Tibial artery (tissue), 4 donors: ENCODE measurements around the gene FRMD4A.
"Not testable (repeated sequence)": the region's sequence is repeated elsewhere in the genome, so short reads cannot be mapped to it uniquely, and the experiment has no call there.

ENCODE experiments used
- DNase-seq, 2 donors: peaks; one replicate each; pipeline ENCODE4 v3.0.0-alpha.2; 2019
- H3K27ac ChIP-seq, 2 donors: fragments of 200-600 bp; sonication (generic) in 1 of 2; 1 replicate in 1 of 2; 2 replicates in 1 of 2; pipeline ENCODE4 v1.5.1; 2018 to 2019; ENCODE audit warnings: mild to moderate bottlenecking in 1 of 2
- H3K27me3 ChIP-seq, 2 donors: fragments of 200-600 bp; sonication (generic) in 1 of 2; one replicate each; pipeline versions ENCODE4 v1.5.1 to v1.6.0; 2016 to 2019
- H3K36me3 ChIP-seq, 3 donors: fragments of 200-600 bp; sonication (generic) in 2 of 3; one replicate each; pipeline ENCODE4 v1.5.1; 2016 to 2019; ENCODE audit warnings: mild to moderate bottlenecking in 2 of 3
- H3K4me1 ChIP-seq, 4 donors: fragments of 200-600 bp; sonication (generic) in 2 of 4; 1 replicate in 3 of 4; 2 replicates in 1 of 4; pipeline ENCODE4 v1.5.1; 2016 to 2019
- H3K4me3 ChIP-seq, 2 donors: fragments of 200-600 bp; sonication (generic) in 1 of 2; 1 replicate in 1 of 2; 2 replicates in 1 of 2; pipeline ENCODE4 v1.5.1; 2018 to 2019; ENCODE audit warnings: mild to moderate bottlenecking in 2 of 2
- H3K9me3 ChIP-seq, 3 donors: fragments of 200-600 bp; sonication (generic) in 1 of 3; one replicate each; pipeline ENCODE4 v1.5.1; 2016 to 2019
- intact Hi-C: fragments of 100-400 bp; cut with DNase I; formaldehyde crosslinking; loops from one replicate; pipeline ENCODE4 v1.15.0; 2023; ENCODE audit warnings: low total_unique reads
- TF ChIP-seq, protein P1 (sequence below), 2 experiments: fragments of 200-600 bp in 1 of 2; fragments of 450-650 bp in 1 of 2; IDR thresholded peaks; one replicate each; pipeline ENCODE4 v1.5.1; 2017 to 2019; ENCODE audit warnings: antibody characterized with exemption in 2 of 2, mild to moderate bottlenecking in 1 of 2, moderate library complexity in 1 of 2

The FRMD4A gene

DNA sequence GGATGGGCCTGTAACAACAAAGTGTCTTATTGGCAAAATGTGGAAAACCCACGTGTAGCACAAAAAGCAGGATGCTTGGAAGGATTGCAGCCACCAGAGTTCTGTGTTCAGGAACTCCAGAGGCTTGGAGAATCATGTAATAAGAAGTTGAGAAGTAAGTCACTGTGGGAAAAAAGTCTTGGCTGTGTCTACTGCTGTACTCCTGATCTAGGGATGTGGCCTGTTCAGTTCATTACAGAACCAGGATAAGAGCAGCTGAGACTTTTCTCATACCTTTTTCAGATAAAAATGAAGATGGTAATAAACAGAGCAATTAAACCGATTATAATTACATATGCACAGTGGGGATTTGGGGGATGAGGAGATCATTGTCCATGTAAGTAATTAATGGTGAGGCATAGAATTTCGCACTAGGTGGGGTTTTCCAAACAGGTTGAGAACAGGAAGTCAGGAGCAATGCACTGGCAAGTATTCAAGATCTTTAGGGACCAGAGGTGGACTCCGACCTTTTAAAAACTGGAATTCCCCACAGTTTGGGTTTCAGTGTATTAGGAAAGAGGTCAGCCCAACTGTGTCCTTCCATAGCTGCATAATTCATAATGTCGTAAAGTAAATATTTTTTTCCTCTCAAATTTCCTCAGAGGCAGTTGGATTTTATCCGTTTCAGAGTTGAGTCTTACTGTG lies 281.7 kb downstream of the FRMD4A start:
- TF ChIP-seq, protein P1, sequence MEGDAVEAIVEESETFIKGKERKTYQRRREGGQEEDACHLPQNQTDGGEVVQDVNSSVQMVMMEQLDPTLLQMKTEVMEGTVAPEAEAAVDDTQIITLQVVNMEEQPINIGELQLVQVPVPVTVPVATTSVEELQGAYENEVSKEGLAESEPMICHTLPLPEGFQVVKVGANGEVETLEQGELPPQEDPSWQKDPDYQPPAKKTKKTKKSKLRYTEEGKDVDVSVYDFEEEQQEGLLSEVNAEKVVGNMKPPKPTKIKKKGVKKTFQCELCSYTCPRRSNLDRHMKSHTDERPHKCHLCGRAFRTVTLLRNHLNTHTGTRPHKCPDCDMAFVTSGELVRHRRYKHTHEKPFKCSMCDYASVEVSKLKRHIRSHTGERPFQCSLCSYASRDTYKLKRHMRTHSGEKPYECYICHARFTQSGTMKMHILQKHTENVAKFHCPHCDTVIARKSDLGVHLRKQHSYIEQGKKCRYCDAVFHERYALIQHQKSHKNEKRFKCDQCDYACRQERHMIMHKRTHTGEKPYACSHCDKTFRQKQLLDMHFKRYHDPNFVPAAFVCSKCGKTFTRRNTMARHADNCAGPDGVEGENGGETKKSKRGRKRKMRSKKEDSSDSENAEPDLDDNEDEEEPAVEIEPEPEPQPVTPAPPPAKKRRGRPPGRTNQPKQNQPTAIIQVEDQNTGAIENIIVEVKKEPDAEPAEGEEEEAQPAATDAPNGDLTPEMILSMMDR (IDR thresholded peaks at IDR 0.05): no peak
- Histone ChIP-seq H3K27ac (no peak overlapping the region), H3K9me3 (no peaks in the 10 kb centered on the region), H3K27me3 (no peaks in the 10 kb centered on the region), H3K4me1 (no peaks in the 10 kb centered on the region), H3K36me3 (no peaks in the 10 kb centered on the region), H3K4me3 (no peak overlapping the region)
- intact Hi-C loops: no loop called here
- no peak for DNase-seq

DNA sequence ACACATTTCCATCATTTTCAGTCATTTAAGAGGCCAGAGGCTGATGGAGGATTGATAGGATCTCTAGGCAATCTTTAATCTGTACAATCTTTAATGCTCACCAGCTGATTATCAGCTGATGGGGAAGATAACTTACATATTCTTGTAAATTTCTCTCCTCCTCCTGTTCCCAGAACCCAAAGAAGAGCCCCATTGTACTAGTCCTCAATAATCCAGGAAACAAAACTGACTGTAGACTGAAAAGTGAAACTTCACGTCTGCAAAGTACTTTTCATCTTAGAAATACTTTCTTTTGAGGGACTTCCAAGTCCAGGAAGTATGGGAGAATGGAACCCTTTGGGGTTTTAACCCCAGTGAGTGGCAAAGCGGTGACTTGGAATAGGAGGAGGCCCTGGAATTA lies 283.3 kb downstream of the FRMD4A start:
- Histone ChIP-seq H3K4me1 (no peaks in the 10 kb centered on the region), H3K4me3 (no peak overlapping the region), H3K9me3 (no peaks in the 10 kb centered on the region), H3K27me3 (no peaks in the 10 kb centered on the region), H3K27ac (no peak overlapping the region), H3K36me3 (no peaks in the 10 kb centered on the region)
- intact Hi-C loops: no loop called here
- TF ChIP-seq, protein P1 (IDR thresholded peaks at IDR 0.05): no peak
- DNase-seq: no peak

DNA sequence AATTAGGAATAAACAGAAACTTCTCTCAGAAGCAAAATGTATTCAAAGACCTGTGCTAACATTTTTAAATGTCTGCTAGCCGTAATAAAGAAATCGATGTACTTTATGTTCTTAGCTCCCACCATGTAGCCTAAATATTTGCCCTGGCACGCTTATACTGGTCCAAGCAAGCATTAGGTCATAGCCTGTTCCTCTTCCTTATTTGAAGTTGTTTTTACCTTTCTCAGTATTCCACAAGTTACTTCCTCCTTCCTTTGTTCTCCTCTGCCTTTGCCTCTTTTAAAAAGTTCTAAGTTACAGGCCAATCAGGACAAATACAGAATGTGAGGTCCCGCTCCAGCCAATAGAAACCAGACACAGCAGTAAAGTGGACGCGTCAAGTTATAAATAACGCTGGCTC lies 288.7 kb downstream of the FRMD4A start:
- intact Hi-C loops, DNase-seq: not testable (repeated sequence)
- H3K27ac ChIP-seq: peak overlapping the region in 1 of 2 donors; percentile 7

DNA sequence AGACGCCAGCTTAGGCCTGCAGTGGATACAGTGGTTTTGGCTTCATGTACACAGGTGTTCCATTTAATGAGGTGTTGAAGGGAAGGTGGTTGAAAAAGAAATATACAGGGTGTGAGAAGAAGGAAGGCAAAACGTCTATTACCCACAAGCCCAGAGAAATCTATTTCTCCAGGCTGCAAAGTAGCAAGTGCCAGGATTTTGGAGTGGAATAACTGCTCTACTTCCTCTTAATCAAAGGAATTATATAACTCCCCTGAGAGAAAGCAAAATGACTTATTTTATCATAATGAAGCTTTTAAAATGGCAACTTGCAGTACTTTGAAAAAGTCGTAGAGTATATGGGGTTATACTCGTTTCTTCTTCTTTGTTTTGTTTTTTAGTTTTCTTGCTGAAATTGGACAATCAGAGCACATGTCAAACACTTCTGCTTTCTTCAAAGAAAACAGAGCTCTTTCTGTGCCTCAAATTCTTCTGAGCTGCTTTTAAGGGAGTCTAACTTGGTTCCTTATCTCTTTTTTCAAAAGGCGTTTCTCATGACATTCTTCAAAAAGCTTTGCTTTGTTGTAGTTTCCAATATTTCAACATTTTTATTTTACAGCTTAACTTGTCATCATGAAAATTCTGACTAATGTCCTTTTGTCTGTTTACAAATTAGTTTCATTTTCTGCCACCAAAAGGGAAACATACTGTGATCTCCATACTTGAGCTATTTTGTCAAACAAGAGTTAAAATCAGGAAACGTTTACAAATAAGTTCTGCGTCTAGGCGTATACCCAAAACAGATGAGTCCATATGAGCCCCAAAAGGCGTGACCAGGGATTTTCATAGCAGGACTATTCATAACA lies 289.7 kb downstream of the FRMD4A start:
- intact Hi-C loops: no loop called here
- TF ChIP-seq, protein P1 (IDR thresholded peaks at IDR 0.05): no peak
- H3K9me3 ChIP-seq: no peaks in the 10 kb centered on the region
- H3K36me3 ChIP-seq: no peaks in the 10 kb centered on the region
- H3K27me3 ChIP-seq: no peaks in the 10 kb centered on the region
- H3K4me1 ChIP-seq: peaks cover 0 to 17% (median 7%) of the 10 kb centered on the region in 4 donors
- peak overlapping the region; percentile 18 to 34 for H3K27ac ChIP-seq
- no peak overlapping the region for H3K4me3 ChIP-seq
- no peak for DNase-seq

More for the DNA sequence above, 288.7 kb downstream of the FRMD4A start:
- not testable (repeated sequence) for H3K9me3 ChIP-seq, H3K36me3 ChIP-seq, H3K4me3 ChIP-seq, H3K27me3 ChIP-seq
- peaks cover 0 to 17% (median 7%) of the 10 kb centered on the region in 4 donors for H3K4me1 ChIP-seq

DNA sequence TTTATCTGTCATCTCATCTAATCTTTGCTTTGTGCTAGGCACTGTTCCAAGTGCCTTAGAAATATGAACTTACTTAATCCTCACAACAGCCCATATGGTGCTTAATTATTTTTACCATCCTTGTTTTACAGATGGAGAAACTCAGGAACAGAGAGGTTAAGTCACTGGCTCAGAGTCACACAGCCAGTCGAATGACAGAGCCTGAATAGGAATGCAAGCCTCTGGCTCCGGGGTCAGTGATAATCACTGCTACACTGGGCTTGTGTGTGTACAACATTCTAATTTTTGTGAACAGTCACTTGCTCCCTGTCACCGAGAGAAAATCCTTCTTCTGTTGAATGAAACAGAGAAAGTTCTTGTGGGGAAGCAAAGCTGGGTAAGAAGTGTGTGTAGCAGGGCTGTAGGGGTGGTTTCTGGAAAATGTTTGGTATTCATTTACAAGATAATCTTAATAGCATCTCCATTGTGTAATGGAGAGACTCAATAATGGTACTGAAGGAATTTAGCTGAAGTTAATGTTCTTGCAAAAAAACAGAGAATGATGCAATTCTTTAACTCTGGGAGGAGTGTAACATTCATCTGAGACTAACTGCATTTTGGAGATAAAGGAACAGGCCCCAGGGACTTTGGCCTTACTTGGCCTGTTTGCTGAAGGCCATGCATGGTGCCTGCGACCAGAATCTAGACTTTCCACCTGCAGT lies 290.6 kb downstream of the FRMD4A start:
- peaks cover 0 to 17% (median 7%) of the 10 kb centered on the region in 4 donors for H3K4me1 ChIP-seq
- TF ChIP-seq, protein P1 (IDR thresholded peaks at IDR 0.05): no peak
- intact Hi-C loops: no loop called here
- no peak overlapping the region for H3K4me3 ChIP-seq
- no peaks in the 10 kb centered on the region for H3K9me3 ChIP-seq
- no peak for DNase-seq
- peak overlapping the region in 1 of 2 donors; percentile 18 for H3K27ac ChIP-seq
- no peaks in the 10 kb centered on the region for H3K27me3 ChIP-seq
- no peaks in the 10 kb centered on the region for H3K36me3 ChIP-seq
